GM12872 (cell line): ENCODE results near the gene ATP10B.

ENCODE experiments used
- CTCF ChIP-seq: IDR thresholded peaks from 3 replicates; pipeline ENCODE4 v1.5.1; 2011; ENCODE audit warnings: low read depth, mild to moderate bottlenecking, low read length, moderate library complexity; ENCODE audit not compliant: insufficient read depth

ATP10B gene

DNA sequence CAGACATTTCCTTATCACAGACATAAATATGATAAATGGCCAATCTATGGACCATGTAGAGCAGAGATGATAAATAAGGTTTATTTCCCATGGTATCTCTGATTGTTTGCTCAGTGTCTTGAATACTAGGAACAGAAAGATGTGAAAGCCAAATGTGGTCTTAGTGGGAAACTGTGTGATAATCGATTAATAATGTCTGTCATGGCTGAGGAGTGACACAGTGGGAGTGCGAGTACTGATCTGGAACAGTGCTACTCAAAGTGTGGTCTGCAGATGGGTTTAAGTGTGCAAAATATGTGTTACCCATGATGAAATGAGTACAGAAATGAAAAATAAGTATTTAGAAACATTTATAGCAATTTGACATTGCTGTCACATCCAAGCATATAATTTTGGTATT is 337.8 kb downstream of the ATP10B start:
- no peak for TF ChIP-seq CTCF

DNA sequence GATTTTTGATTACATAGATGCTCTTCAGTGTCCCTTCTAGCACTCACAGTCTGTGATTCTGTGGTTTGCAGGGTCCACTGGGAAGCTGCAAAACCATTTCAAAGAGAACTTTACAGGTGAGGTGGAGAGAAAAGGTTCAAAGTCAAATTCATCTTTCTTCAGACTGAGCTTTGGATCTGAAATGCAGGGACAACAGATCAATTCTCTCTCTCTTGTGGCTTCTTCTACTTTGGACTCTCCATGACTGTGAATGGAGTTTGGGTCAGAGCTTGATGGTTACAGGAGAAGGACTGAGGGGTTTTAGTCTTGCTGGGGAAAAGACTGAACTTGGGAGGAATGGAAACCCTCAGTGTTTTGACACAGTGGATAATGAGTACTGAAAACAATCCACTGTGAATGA is 338.5 kb downstream of the ATP10B start:
- no peak for TF ChIP-seq CTCF
